HEK293 (cell line): ENCODE results near the gene C2CD3.

ENCODE experiments used
- CTCF ChIA-PET: fragments of 350-600 bp; formaldehyde crosslinking; extraction: SDS; loops from one replicate; lab custom pipeline; 2021; ENCODE audit warnings: antibody characterized with exemption; lab: Yijun Ruan, JAX
- POLR2A ChIA-PET: fragments of 300-600 bp; formaldehyde crosslinking; extraction: SDS; loops from one replicate; lab custom pipeline; 2020; ENCODE audit warnings: antibody characterized with exemption, inconsistent platforms; lab: Yijun Ruan, JAX
- H3K27ac ChIP-seq: fragments of 200-500 bp; sonication (Bioruptor generic); 2 replicates; pipeline ENCODE4 v1.5.1; 2014; ENCODE audit warnings: low read depth, low read length, control low read depth, inconsistent platforms; ENCODE audit errors: extremely low read depth
- H3K36me3 ChIP-seq, 2 experiments: fragments of 200-500 bp in 1 of 2; sonication (Bioruptor generic) in 1 of 2; 1 replicate in 1 of 2; 2 replicates in 1 of 2; pipeline ENCODE4 v1.5.1; 2014 to 2017; ENCODE audit warnings: inconsistent platforms in 2 of 2, low read length in 2 of 2; ENCODE audit not compliant: control insufficient read depth in 2 of 2, insufficient read depth in 1 of 2
- H3K4me1 ChIP-seq: fragments of 200-500 bp; sonication (Bioruptor generic); 2 replicates; pipeline ENCODE4 v1.5.1; 2014; ENCODE audit warnings: mild to moderate bottlenecking, low read length, inconsistent platforms; ENCODE audit not compliant: control insufficient read depth, insufficient read depth
- H3K4me3 ChIP-seq: 2 replicates; pipeline ENCODE4 v1.5.1; 2011; ENCODE audit warnings: low read depth, mild to moderate bottlenecking, control low read depth, low read length, moderate library complexity
- H3K9me3 ChIP-seq: fragments of 200-500 bp; sonication (Bioruptor generic); 2 replicates; pipeline ENCODE4 v1.5.1; 2014; ENCODE audit warnings: low read depth, low read length, inconsistent platforms; ENCODE audit not compliant: control insufficient read depth, insufficient read depth
- EGR2 ChIP-seq: fragments of 450-650 bp; formaldehyde crosslinking; IDR thresholded peaks from 2 replicates; pipeline ENCODE4 v1.5.1; 2016; ENCODE audit warnings: low read depth, missing biosample characterization, missing genetic modification characterization
- GLI2 ChIP-seq: fragments of 450-650 bp; formaldehyde crosslinking; IDR thresholded peaks from 2 replicates; pipeline ENCODE4; 2017; ENCODE audit warnings: missing biosample characterization, missing genetic modification characterization, low read depth, borderline replicate concordance
- GLIS1 ChIP-seq: fragments of 450-650 bp; formaldehyde crosslinking; IDR thresholded peaks from 2 replicates; pipeline ENCODE4 v1.5.1; 2016; ENCODE audit warnings: missing biosample characterization, missing genetic modification characterization
- GLIS2 ChIP-seq: fragments of 450-650 bp; formaldehyde crosslinking; IDR thresholded peaks from 2 replicates; pipeline ENCODE4 v1.5.1; 2016; ENCODE audit warnings: missing biosample characterization, missing genetic modification characterization
- IKZF3 ChIP-seq: fragments of 450-650 bp; IDR thresholded peaks from 2 replicates; pipeline ENCODE4 v1.5.0; 2018; ENCODE audit warnings: missing biosample characterization, mild to moderate bottlenecking, missing genetic modification characterization, moderate library complexity
- KLF10 ChIP-seq: fragments of 450-650 bp; IDR thresholded peaks from 2 replicates; pipeline ENCODE4 v1.5.1; 2018; ENCODE audit warnings: missing biosample characterization, mild to moderate bottlenecking, missing genetic modification characterization
- KLF16 ChIP-seq: fragments of 450-650 bp; formaldehyde crosslinking; IDR thresholded peaks from 2 replicates; pipeline ENCODE4 v1.5.1; 2017; ENCODE audit warnings: missing biosample characterization, missing genetic modification characterization
- KLF17 ChIP-seq: fragments of 450-650 bp; formaldehyde crosslinking; IDR thresholded peaks from 2 replicates; pipeline ENCODE4 v1.5.1; 2016; ENCODE audit warnings: missing biosample characterization, missing genetic modification characterization
- OVOL3 ChIP-seq: fragments of 450-650 bp; formaldehyde crosslinking; IDR thresholded peaks from 2 replicates; pipeline ENCODE4 v1.5.1; 2016; ENCODE audit warnings: missing biosample characterization, missing genetic modification characterization
- SP7 ChIP-seq: fragments of 450-650 bp; formaldehyde crosslinking; IDR thresholded peaks from 2 replicates; pipeline ENCODE4 v1.5.1; 2016; ENCODE audit warnings: missing biosample characterization, missing genetic modification characterization
- ZFHX2 ChIP-seq: fragments of 450-650 bp; formaldehyde crosslinking; conservative IDR thresholded peaks from 2 replicates; pipeline ENCODE4 v1.5.1; 2016; ENCODE audit warnings: missing biosample characterization, missing genetic modification characterization
- ZFP3 ChIP-seq: fragments of 450-650 bp; formaldehyde crosslinking; IDR thresholded peaks from 2 replicates; pipeline ENCODE4 v1.5.1; 2016; ENCODE audit warnings: low read depth, missing biosample characterization, missing genetic modification characterization
- ZFP69B ChIP-seq: fragments of 450-650 bp; formaldehyde crosslinking; IDR thresholded peaks from 2 replicates; pipeline ENCODE4 v1.5.1; 2016; ENCODE audit warnings: missing biosample characterization, missing genetic modification characterization
- ZNF138 ChIP-seq: fragments of 450-650 bp; formaldehyde crosslinking; IDR thresholded peaks from 2 replicates; pipeline ENCODE4 v1.5.1; 2016; ENCODE audit warnings: missing biosample characterization, missing genetic modification characterization, borderline replicate concordance
- ZNF146 ChIP-seq: fragments of 450-650 bp; formaldehyde crosslinking; IDR thresholded peaks from 2 replicates; pipeline ENCODE4 v1.5.1; 2016; ENCODE audit warnings: missing biosample characterization, missing genetic modification characterization
- ZNF169 ChIP-seq: fragments of 450-650 bp; formaldehyde crosslinking; IDR thresholded peaks from 2 replicates; pipeline ENCODE4 v1.5.1; 2016; ENCODE audit warnings: missing biosample characterization, missing genetic modification characterization
- ZNF174 ChIP-seq: fragments of 450-650 bp; formaldehyde crosslinking; IDR thresholded peaks from 2 replicates; pipeline ENCODE4 v1.5.0; 2017; ENCODE audit warnings: missing biosample characterization, mild to moderate bottlenecking, missing genetic modification characterization
- ZNF2 ChIP-seq: fragments of 450-650 bp; formaldehyde crosslinking; IDR thresholded peaks from 2 replicates; pipeline ENCODE4 v1.5.1; 2016; ENCODE audit warnings: missing biosample characterization, missing genetic modification characterization
- ZNF24 ChIP-seq: fragments of 450-650 bp; formaldehyde crosslinking; IDR thresholded peaks from 2 replicates; pipeline ENCODE4 v1.5.1; 2016; ENCODE audit warnings: missing biosample characterization, missing genetic modification characterization
- ZNF292 ChIP-seq: fragments of 450-650 bp; formaldehyde crosslinking; IDR thresholded peaks from 2 replicates; pipeline ENCODE4 v1.5.1; 2016; ENCODE audit warnings: low read depth, missing biosample characterization, missing genetic modification characterization, borderline replicate concordance
- ZNF341 ChIP-seq: fragments of 450-650 bp; formaldehyde crosslinking; IDR thresholded peaks from 2 replicates; pipeline ENCODE4; 2016; ENCODE audit warnings: low read depth, missing biosample characterization, missing genetic modification characterization
- ZNF354C ChIP-seq: fragments of 450-650 bp; formaldehyde crosslinking; IDR thresholded peaks from 2 replicates; pipeline ENCODE4 v1.5.1; 2016; ENCODE audit warnings: missing biosample characterization, missing genetic modification characterization, low read depth, borderline replicate concordance
- ZNF473 ChIP-seq: fragments of 450-650 bp; formaldehyde crosslinking; IDR thresholded peaks from 2 replicates; pipeline ENCODE4 v1.5.1; 2017; ENCODE audit warnings: missing biosample characterization, missing genetic modification characterization
- ZNF544 ChIP-seq: fragments of 450-650 bp; formaldehyde crosslinking; IDR thresholded peaks from 2 replicates; pipeline ENCODE4 v1.5.0; 2017; ENCODE audit warnings: missing biosample characterization, missing genetic modification characterization
- ZNF596 ChIP-seq: fragments of 450-650 bp; IDR thresholded peaks from 2 replicates; pipeline ENCODE4 v1.5.0; 2018; ENCODE audit warnings: missing biosample characterization, mild to moderate bottlenecking, missing genetic modification characterization, moderate library complexity
- ZNF629 ChIP-seq: fragments of 450-650 bp; formaldehyde crosslinking; IDR thresholded peaks from 2 replicates; pipeline ENCODE4 v1.5.1; 2017; ENCODE audit warnings: missing biosample characterization, missing genetic modification characterization
- ZNF664 ChIP-seq: fragments of 450-650 bp; formaldehyde crosslinking; IDR thresholded peaks from 2 replicates; pipeline ENCODE4 v1.5.1; 2016; ENCODE audit warnings: missing biosample characterization, missing genetic modification characterization
- ZNF777 ChIP-seq: fragments of 450-650 bp; formaldehyde crosslinking; IDR thresholded peaks from 2 replicates; pipeline ENCODE4 v1.5.1; 2017; ENCODE audit warnings: missing biosample characterization, missing genetic modification characterization, borderline replicate concordance
- ZNF837 ChIP-seq: fragments of 450-650 bp; formaldehyde crosslinking; IDR thresholded peaks from 2 replicates; pipeline ENCODE4 v1.5.1; 2016; ENCODE audit warnings: missing biosample characterization, missing genetic modification characterization
- TF ChIP-seq, protein P1 (sequence below): fragments of 450-650 bp; formaldehyde crosslinking; IDR thresholded peaks from 2 replicates; pipeline ENCODE4 v1.5.1; 2017; ENCODE audit warnings: missing biosample characterization, missing genetic modification characterization
- TF ChIP-seq, protein P2 (sequence below): fragments of 450-650 bp; formaldehyde crosslinking; IDR thresholded peaks from 2 replicates; pipeline ENCODE4 v1.5.1; 2016; ENCODE audit warnings: missing biosample characterization, missing genetic modification characterization
- TF ChIP-seq, protein P3 (sequence below): fragments of 450-650 bp; formaldehyde crosslinking; IDR thresholded peaks from 2 replicates; pipeline ENCODE4 v1.5.1; 2016; ENCODE audit warnings: missing biosample characterization, missing genetic modification characterization

Gene C2CD3

GRCh38 chr11:73982990-73983740 is 187.6 kb downstream of the C2CD3 start:
- peak overlapping the region; percentile 92 for H3K27ac ChIP-seq
- peaks cover 3% of the 10 kb centered on the region; the same call in 1 of the 2 replicates for H3K4me1 ChIP-seq
- ChIA-PET CTCF (no interaction called here), POLR2A (interaction anchor here (0.7 to 1.1 kb wide), 5 partner anchors 11 to 511 kb away, joined by 3 to 12 read pairs (median 5); partner anchors contain the start of genes C2CD3, LIPT2 and PPME1)
- no peaks in the 10 kb centered on the region for H3K9me3 ChIP-seq
- peaks cover 0 to 33% of the 10 kb centered on the region in 2 experiments; a peak in 1 of 3 replicates for H3K36me3 ChIP-seq
- peak overlapping the region; percentile 62 for H3K4me3 ChIP-seq
- no peak for TF ChIP-seq ZNF664 (tag by site-specific recombination)
- no peak for TF ChIP-seq ZNF138 (tag by site-specific recombination)
- TF ChIP-seq KLF10 (tag by site-specific recombination) = peak; percentile 82
- no peak for TF ChIP-seq ZNF174
- TF ChIP-seq OVOL3 = 0 out of 2 replicates have a peak, but pooled peaks have one; percentile 16
- TF ChIP-seq, protein P1, sequence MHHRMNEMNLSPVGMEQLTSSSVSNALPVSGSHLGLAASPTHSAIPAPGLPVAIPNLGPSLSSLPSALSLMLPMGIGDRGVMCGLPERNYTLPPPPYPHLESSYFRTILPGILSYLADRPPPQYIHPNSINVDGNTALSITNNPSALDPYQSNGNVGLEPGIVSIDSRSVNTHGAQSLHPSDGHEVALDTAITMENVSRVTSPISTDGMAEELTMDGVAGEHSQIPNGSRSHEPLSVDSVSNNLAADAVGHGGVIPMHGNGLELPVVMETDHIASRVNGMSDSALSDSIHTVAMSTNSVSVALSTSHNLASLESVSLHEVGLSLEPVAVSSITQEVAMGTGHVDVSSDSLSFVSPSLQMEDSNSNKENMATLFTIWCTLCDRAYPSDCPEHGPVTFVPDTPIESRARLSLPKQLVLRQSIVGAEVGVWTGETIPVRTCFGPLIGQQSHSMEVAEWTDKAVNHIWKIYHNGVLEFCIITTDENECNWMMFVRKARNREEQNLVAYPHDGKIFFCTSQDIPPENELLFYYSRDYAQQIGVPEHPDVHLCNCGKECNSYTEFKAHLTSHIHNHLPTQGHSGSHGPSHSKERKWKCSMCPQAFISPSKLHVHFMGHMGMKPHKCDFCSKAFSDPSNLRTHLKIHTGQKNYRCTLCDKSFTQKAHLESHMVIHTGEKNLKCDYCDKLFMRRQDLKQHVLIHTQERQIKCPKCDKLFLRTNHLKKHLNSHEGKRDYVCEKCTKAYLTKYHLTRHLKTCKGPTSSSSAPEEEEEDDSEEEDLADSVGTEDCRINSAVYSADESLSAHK (tag by site-specific recombination) = peak; percentile 80
- no peak for TF ChIP-seq ZNF777 (tag by site-specific recombination)
- TF ChIP-seq, protein P2, sequence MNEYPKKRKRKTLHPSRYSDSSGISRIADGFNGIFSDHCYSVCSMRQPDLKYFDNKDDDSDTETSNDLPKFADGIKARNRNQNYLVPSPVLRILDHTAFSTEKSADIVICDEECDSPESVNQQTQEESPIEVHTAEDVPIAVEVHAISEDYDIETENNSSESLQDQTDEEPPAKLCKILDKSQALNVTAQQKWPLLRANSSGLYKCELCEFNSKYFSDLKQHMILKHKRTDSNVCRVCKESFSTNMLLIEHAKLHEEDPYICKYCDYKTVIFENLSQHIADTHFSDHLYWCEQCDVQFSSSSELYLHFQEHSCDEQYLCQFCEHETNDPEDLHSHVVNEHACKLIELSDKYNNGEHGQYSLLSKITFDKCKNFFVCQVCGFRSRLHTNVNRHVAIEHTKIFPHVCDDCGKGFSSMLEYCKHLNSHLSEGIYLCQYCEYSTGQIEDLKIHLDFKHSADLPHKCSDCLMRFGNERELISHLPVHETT (tag by site-specific recombination) = 0 out of 2 replicates have a peak, but pooled peaks have one; percentile 12
- peak; percentile 51 for TF ChIP-seq ZFP69B (tag by site-specific recombination)
- peak; percentile 83 for TF ChIP-seq KLF16 (tag by site-specific recombination)
- TF ChIP-seq KLF17 (tag by site-specific recombination) = peak; percentile 32
- TF ChIP-seq ZNF2 (tag by site-specific recombination) = peak; percentile 50; the same call in 1 of the 2 replicates
- TF ChIP-seq ZNF629 (tag by site-specific recombination) = peak; percentile 72
- no peak for TF ChIP-seq GLI2 (tag by site-specific recombination)
- peak; percentile 77 for TF ChIP-seq ZFP3 (tag by site-specific recombination)
- TF ChIP-seq ZNF341 (tag by site-specific recombination) = peak; percentile 97
- no peak for TF ChIP-seq ZNF169
- peak; percentile 37 for TF ChIP-seq EGR2 (tag by site-specific recombination)
- TF ChIP-seq GLIS1 (tag by site-specific recombination) = peak; percentile 85
- peak; percentile 87 for TF ChIP-seq SP7
- TF ChIP-seq ZFHX2 (tag by site-specific recombination) = peak; percentile 41; the same call in 1 of the 2 replicates
- peak; percentile 81 for TF ChIP-seq IKZF3 (tag by site-specific recombination)
- TF ChIP-seq ZNF354C = no peak
- TF ChIP-seq ZNF837 (tag by site-specific recombination) = no peak
- peak; percentile 99 for TF ChIP-seq GLIS2 (tag by site-specific recombination)
- no peak for TF ChIP-seq ZNF544 (tag by site-specific recombination)
- TF ChIP-seq ZNF24 (tag by site-specific recombination) = peak; percentile 63; the same call in 1 of the 2 replicates
- TF ChIP-seq ZNF292 (tag by site-specific recombination) = no peak
- TF ChIP-seq ZNF596 (tag by site-specific recombination) = no peak
- TF ChIP-seq ZNF146 (tag by site-specific recombination) = no peak
- TF ChIP-seq, protein P3, sequence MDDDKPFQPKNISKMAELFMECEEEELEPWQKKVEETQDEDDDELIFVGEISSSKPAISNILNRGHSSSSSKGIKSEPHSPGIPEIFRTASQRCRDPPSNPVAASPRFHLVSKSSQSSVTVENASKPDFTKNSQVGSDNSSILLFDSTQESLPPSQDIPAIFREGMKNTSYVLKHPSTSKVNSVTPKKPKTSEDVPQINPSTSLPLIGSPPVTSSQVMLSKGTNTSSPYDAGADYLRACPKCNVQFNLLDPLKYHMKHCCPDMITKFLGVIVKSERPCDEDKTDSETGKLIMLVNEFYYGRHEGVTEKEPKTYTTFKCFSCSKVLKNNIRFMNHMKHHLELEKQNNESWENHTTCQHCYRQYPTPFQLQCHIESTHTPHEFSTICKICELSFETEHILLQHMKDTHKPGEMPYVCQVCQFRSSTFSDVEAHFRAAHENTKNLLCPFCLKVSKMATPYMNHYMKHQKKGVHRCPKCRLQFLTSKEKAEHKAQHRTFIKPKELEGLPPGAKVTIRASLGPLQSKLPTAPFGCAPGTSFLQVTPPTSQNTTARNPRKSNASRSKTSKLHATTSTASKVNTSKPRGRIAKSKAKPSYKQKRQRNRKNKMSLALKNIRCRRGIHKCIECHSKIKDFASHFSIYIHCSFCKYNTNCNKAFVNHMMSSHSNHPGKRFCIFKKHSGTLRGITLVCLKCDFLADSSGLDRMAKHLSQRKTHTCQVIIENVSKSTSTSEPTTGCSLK = no peak
- no peak for TF ChIP-seq ZNF473
